Naive B cell (primary cell): ENCODE results near the gene IGFN1. TPM values are rescaled to one million over a fixed set of nuclear protein-coding genes. Genes with fewer than 3 reads are reported as not detected.
"Not testable (repeated sequence)": the region's sequence is repeated elsewhere in the genome, so short reads cannot be mapped to it uniquely, and the experiment has no call there.

Experiments
- ATAC-seq, 2 donors: fragments of 150-1000 bp; cut with Tn5 transposase; 2 replicates each; pipeline ENCODE4 v1.10.0; 2021; ENCODE audit warnings: low read depth in 2 of 2, mild to moderate bottlenecking in 2 of 2, moderate library complexity in 2 of 2
- DNase-seq: peaks from one replicate; pipeline ENCODE4 v3.0.0; 2022
- H3K27ac Mint-ChIP-seq, 6 donors: one replicate each; pipeline ENCODE4 v1.8.0; 2020 to 2022; ENCODE audit warnings: mild to moderate bottlenecking in 6 of 6, mixed read lengths in 6 of 6, moderate library complexity in 5 of 6, inconsistent platforms in 2 of 6
- H3K27me3 Mint-ChIP-seq, 3 donors: one replicate each; pipeline ENCODE4 v1.8.0; 2021 to 2022; ENCODE audit warnings: mixed read lengths in 3 of 3, mild to moderate bottlenecking in 1 of 3
- H3K36me3 Mint-ChIP-seq, 2 donors: one replicate each; pipeline ENCODE4 v1.8.0; 2020 to 2022; ENCODE audit warnings: mixed read lengths in 2 of 2, inconsistent platforms in 1 of 2, mild to moderate bottlenecking in 1 of 2
- H3K4me1 Mint-ChIP-seq, 3 donors: one replicate each; pipeline ENCODE4 v1.8.0; 2020 to 2022; ENCODE audit warnings: mixed read lengths in 3 of 3, inconsistent platforms in 1 of 3, mild to moderate bottlenecking in 1 of 3, moderate library complexity in 1 of 3
- H3K4me3 Mint-ChIP-seq, 8 donors: one replicate each; pipeline ENCODE4 v1.8.0; 2020 to 2022; ENCODE audit warnings: mild to moderate bottlenecking in 8 of 8, mixed read lengths in 8 of 8, moderate library complexity in 8 of 8, inconsistent platforms in 2 of 8
- H3K9me3 Mint-ChIP-seq, 7 donors: one replicate each; pipeline ENCODE4 v1.8.0; 2020 to 2022; ENCODE audit warnings: mixed read lengths in 7 of 7, mild to moderate bottlenecking in 5 of 7, inconsistent platforms in 2 of 7, moderate library complexity in 1 of 7
- polyA plus RNA-seq, 6 donors: library from polyadenylated mRNA; unstranded; fragments of 300-500 nt; fragmentation: Illumina TruSeq; gene quantifications; one replicate each; pipeline ENCODE4 v1.2.3, GENCODE V29; 2021; ENCODE audit warnings: low read depth in 6 of 6

Gene IGFN1
- polyA plus RNA-seq, 6 donors from 2014 or later: not detected

DNA sequence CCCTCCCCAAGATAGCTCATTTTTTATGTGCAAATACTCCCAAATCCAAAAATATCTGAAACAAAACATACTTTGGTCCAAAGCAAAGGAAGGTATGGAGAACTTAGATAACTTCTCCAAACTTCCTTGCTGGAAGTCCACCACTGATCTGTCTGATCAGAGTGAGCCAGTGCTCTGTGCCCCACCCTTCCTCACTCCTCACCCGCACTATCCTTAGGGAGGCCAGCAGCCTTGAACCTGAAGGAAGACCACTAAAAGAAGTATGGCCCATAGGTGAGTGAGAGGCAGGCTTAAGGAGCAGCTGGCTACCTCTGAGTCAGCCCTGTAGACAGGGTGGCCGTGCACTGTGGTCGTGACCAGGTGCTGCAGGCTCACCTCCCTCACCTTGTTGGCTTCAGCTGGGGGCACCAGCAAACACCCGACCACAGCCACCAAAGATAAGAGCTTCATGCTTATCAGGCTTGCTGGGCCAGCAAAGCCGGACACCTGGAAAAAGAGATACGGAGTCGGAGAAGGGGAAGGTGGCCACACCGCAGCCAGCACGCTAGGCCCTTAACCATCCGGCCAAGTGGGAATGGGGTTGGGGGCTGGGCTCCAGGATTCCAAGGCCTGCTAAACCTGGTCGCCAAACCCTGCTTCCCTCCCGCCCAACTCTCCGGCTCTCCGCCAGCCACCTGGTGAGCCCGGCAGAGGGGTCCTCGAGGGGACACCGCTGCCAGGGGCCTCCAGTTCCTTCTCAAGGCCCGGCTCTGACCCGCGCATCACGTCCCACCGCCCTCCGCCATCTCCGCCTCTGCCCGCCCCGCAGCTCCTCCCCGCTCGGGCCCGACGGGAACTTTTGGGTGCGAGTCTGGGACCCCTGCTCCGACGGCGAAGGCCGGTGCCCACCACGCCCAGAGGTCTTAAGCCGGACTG, 36.9 kb upstream of the IGFN1 start:
- ATAC-seq (peak; percentile 72 to 78), DNase-seq (no peak)

DNA sequence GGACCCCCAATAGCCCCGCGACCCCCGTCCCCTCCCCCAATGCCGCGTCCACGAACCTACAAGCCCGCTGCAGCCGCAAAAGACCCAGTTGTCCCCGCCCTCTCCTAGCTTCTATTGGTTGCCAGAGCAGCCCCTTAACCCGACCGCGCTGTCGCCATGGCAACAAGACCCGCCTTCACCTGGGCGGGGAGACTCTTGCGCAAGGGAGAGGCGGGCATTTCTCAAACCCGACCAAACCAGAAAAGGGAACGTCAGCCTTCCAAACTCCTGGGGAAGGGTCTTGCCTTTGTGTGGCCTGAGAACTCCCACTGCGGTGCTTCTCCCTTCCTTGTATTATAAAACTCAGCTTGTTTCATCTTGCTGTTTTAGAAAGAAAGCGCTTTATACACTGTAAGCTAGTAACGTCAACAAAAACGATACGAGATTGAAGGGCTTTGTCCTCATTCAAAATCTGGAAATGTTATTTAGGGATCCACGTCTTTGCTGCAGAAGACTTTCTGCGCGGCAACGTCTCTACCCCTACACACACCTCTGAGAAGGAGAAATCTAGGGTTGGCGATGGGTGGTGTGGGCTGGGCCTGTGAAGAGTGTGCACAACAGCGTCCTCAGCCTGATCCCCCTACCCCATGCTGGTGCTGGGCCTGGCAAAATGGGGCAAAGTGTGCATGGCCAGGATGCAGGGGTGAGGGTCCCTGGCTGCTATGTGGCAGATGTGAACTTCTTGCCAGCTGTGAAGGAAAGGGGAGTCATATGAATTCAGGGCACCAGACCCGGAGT, 36.0 kb upstream of the IGFN1 start, which contains the start of gene TMEM9:
TMEM9 (minus strand) TSS at position 86 of the 777 bp plus-strand sequence. CDS start 551 bp downstream, outside the sequence.
- Mint-ChIP-seq H3K9me3 (no peaks in the 10 kb centered on the region), H3K4me3 (peak within 1 kb of the TSS; percentile 85 to 97 (median 92)), H3K27ac (peak within 1 kb of the TSS; percentile 69 to 97 (median 85)), H3K4me1 (peaks cover 14 to 22% (median 16%) of the 10 kb centered on the region in 3 donors), H3K27me3 (peaks cover 23 to 29% (median 23%) of the 10 kb centered on the region in 3 donors), H3K36me3 (peaks cover 9 to 10% of the 10 kb centered on the region in 2 donors)
- ATAC-seq: peak; percentile 97 to 98
- peak; percentile 95 for DNase-seq

More for the DNA sequence above, 36.9 kb upstream of the IGFN1 start:
- Mint-ChIP-seq H3K36me3 (peaks cover 9 to 14% of the 10 kb centered on the region in 2 donors), H3K9me3 (no peaks in the 10 kb centered on the region), H3K27ac (peak overlapping the region; percentile 69 to 97 (median 85)), H3K4me1 (peaks cover 14 to 22% (median 16%) of the 10 kb centered on the region in 3 donors), H3K27me3 (peaks cover 18 to 23% (median 19%) of the 10 kb centered on the region in 3 donors), H3K4me3 (peak overlapping the region; percentile 85 to 97 (median 92))

DNA sequence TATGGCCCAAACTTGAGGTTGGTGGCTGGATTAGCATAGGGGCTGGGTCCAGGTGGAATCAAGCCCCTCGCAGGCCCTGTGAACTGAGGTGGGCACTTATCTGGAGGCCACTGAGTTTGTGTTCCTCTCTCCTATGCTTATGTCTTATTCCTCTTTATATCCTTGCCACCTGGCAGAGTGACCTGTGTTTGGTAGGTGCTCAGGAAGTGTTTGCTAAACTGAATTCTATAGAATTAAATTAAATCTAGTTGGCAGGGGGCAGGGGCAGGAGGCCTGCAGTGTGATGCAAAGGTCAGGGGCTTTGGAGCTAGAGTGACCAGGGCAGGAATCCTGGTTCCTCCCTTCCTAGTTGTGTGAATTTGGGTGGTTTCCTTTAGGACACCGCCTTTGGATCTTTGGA, 35.3 kb upstream of the IGFN1 start:
- Mint-ChIP-seq H3K36me3 (peaks cover 9 to 10% of the 10 kb centered on the region in 2 donors), H3K4me1 (peaks cover 14 to 22% (median 16%) of the 10 kb centered on the region in 3 donors), H3K9me3 (no peaks in the 10 kb centered on the region), H3K4me3 (peak overlapping the region in 3 of 8 donors; percentile 13 to 85 (median 59)), H3K27me3 (peaks cover 23 to 29% (median 28%) of the 10 kb centered on the region in 3 donors), H3K27ac (peak overlapping the region in 2 of 6 donors; percentile 13 to 41)
- no peak for DNase-seq
- no peak for ATAC-seq

DNA sequence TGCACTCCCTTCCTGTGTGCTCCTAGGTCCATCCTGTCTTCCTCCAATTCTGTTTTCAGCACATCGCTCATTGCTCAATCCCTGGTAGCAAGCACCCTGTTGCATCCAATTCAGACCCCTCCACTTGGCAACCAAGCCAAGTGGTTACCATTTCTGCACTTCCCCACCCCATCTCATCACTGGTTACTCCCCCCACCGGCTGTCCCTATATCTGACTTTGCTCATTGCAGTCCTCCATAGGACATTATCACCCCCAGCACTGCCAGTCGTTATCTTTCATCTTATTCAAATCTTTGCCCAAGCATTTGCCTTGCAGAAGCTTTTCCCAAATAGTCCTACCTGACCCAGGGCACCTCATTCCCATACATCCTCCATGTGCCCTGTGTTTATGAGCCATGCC, 34.3 kb upstream of the IGFN1 start:
- Mint-ChIP-seq H3K4me1 (peaks cover 14 to 18% (median 16%) of the 10 kb centered on the region in 3 donors), H3K27me3 (peaks cover 23 to 32% (median 29%) of the 10 kb centered on the region in 3 donors)

DNA sequence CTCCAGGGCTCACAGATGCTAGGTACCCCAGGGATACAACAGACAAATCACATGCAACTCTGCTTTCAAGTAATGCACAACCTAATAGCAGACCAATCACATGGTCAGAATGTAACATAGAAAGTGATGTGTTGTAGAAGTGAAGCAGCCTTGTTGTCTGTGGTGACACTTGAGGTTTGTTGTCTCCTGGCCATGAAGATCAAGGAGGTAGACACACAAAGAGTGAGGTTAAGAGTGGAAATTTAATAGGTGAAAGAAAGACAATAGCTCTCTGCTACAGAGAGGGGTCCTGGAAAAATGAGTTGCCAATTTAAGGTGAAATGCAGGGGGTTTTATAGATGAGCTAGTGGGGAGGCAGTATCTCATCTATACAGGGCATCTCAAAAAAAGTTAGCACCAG, 33.8 kb upstream of the IGFN1 start:
- peaks cover 23 to 32% (median 29%) of the 10 kb centered on the region in 3 donors for H3K27me3 Mint-ChIP-seq
- H3K4me3 Mint-ChIP-seq: peak overlapping the region in 1 of 8 donors; percentile 60
- H3K4me1 Mint-ChIP-seq: peaks cover 14 to 16% (median 14%) of the 10 kb centered on the region in 3 donors
- H3K9me3 Mint-ChIP-seq: no peaks in the 10 kb centered on the region
- H3K27ac Mint-ChIP-seq: no peak overlapping the region
- DNase-seq (no peak), ATAC-seq (no peak)
- H3K36me3 Mint-ChIP-seq: no peaks in the 10 kb centered on the region

More for the DNA sequence above, 34.3 kb upstream of the IGFN1 start:
- no peaks in the 10 kb centered on the region for H3K9me3 Mint-ChIP-seq
- ATAC-seq (no peak), DNase-seq (no peak)
- H3K4me3 Mint-ChIP-seq: peak overlapping the region in 1 of 8 donors; percentile 60
- H3K27ac Mint-ChIP-seq: no peak overlapping the region
- H3K36me3 Mint-ChIP-seq: peaks cover 2 to 3% of the 10 kb centered on the region in 2 donors

- peaks cover 12 to 14% (median 13%) of the 10 kb centered on the region in 3 donors for H3K4me1 Mint-ChIP-seq
- no peak for DNase-seq
- no peak overlapping the region for H3K4me3 Mint-ChIP-seq
- H3K27ac Mint-ChIP-seq: no peak overlapping the region
- no peaks in the 10 kb centered on the region for H3K36me3 Mint-ChIP-seq
- peaks cover 29 to 32% (median 30%) of the 10 kb centered on the region in 3 donors for H3K27me3 Mint-ChIP-seq
- no peak for ATAC-seq
- no peaks in the 10 kb centered on the region for H3K9me3 Mint-ChIP-seq
Observed at GRCh38 chr1:201157949-201158348, 32.7 kb upstream of the IGFN1 start.

GRCh38 chr1:201163036-201163435, 27.6 kb upstream of the IGFN1 start:
- H3K9me3 Mint-ChIP-seq, H3K36me3 Mint-ChIP-seq, H3K4me3 Mint-ChIP-seq, DNase-seq, H3K27ac Mint-ChIP-seq, H3K4me1 Mint-ChIP-seq, ATAC-seq: not testable (repeated sequence)
- peaks cover 15 to 31% (median 21%) of the 10 kb centered on the region in 3 donors for H3K27me3 Mint-ChIP-seq

DNA sequence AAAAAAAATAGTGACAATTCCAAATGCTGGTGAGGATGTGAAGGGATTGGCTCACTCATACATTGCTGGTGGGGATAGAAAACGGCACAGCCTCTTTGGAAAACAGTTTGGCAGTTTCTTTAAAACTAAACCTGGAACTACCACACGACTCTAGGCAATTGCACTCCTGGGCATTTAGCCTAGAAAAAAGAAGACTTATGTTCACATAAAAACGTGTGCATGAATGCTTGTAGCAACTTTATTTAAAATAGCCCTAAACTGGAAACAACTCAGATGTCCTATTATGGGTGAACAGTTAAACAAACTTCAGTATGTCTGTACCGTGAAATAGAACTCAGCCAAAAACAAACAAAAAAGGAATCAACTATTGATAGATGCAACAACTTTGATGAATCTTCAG, 26.9 kb upstream of the IGFN1 start:
- Mint-ChIP-seq H3K36me3 (no peaks in the 10 kb centered on the region), H3K4me3 (no peak overlapping the region), H3K27me3 (peaks cover 14 to 24% (median 14%) of the 10 kb centered on the region in 3 donors), H3K9me3 (no peaks in the 10 kb centered on the region), H3K4me1 (no peaks in the 10 kb centered on the region), H3K27ac (no peak overlapping the region)
- DNase-seq: no peak
- ATAC-seq: no peak

DNA sequence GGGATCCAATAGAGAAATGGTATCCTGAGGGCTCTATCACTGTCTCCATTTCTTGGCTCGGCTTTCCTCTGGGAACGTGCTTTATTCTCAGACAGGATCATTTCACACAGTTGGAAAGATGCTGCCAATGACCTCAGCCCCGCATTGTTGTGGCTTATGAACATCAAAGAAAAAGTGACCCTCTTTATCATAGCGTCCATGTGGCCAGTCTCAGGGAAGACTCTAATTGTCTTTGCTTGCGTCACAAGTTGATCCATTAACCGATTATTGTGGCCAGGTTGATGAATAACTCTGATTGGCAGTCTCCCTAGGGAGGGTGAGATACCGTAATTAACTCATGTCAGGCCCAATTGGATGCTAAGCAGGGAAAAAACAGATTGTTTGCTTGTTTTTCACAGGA, 26.0 kb upstream of the IGFN1 start:
- DNase-seq (no peak), ATAC-seq (no peak)
- no peaks in the 10 kb centered on the region for H3K4me1 Mint-ChIP-seq
- peaks cover 8 to 20% (median 9%) of the 10 kb centered on the region in 3 donors for H3K27me3 Mint-ChIP-seq
- no peaks in the 10 kb centered on the region for H3K9me3 Mint-ChIP-seq
- H3K27ac Mint-ChIP-seq: no peak overlapping the region
- H3K4me3 Mint-ChIP-seq: no peak overlapping the region
- H3K36me3 Mint-ChIP-seq: no peaks in the 10 kb centered on the region

DNA sequence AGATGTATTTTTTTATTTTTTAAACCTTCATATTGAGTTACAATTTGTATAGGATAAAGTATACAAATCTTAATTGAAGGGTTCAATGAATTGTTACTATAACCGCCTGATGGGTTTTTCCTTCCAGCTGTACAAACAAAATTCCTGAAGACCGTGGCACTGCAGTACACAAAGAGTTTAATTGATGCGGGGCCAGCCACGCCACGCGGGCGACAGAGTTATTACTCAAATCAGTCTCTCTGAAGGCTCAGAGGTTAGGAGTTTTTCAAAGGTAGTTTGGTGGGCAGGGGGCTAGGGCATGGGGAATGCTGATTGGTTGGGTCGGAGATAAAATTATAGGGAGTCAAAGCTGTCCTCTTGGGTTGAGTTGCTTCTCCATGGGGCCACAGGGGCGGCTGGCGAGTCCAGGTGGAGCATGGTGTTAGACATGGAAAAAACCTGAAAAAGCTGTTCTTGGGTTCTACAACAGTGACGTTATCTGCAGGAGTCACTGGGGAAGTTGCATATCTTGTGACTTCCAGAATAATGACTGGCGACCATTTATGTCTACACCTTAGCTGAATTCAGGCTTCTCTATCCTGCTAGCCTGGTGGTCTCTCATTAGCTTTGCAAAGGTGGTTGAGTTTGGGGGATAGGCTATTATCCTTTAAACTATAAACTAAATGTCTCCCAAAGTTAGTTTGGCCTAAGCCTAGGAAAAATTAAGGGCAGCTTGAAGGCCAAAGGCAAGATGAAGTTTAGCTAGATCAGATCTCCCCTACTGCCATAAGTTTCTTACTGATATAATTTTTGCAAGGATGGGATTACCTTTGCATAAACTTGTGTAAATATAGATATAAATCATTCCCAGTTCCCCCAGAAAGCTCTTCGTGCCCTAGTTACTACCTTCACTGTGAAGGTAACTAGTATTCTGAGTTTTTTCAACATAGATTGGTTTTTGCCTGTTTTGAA, 23.3 kb upstream of the IGFN1 start:
- H3K4me1 Mint-ChIP-seq: peaks cover 8 to 16% (median 12%) of the 10 kb centered on the region in 3 donors
- ATAC-seq: no peak
- no peak overlapping the region for H3K27ac Mint-ChIP-seq

DNA sequence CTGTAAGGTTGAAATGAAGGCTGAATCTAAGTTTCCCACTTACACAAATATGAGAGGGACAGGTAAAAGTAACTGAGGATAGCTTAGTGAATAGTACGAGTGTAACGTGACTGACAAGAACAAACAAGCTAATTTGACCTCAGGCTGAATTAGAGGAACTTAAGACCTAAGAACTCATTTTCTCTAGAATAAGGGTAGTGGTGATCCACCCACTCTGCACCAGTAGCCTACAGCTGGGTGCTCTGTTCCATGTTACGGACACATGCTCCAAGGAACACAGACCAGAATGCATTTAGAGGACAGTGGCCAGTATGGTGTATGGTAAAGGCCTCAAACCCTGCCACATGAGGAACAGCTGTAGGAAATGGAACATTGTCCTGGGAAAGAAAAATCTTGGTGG, 21.4 kb upstream of the IGFN1 start:
- Mint-ChIP-seq H3K36me3 (no peaks in the 10 kb centered on the region), H3K9me3 (peaks cover 0 to 1% (median 0%) of the 10 kb centered on the region in 7 donors), H3K27ac (no peak overlapping the region), H3K4me1 (peaks cover 8 to 16% (median 12%) of the 10 kb centered on the region in 3 donors), H3K4me3 (peak overlapping the region in 3 of 8 donors; percentile 1 to 40 (median 19)), H3K27me3 (peaks cover 15 to 31% (median 27%) of the 10 kb centered on the region in 3 donors)
- no peak for ATAC-seq
- DNase-seq: no peak

More for the DNA sequence above, 23.3 kb upstream of the IGFN1 start:
- Mint-ChIP-seq H3K27me3 (peaks cover 7 to 26% (median 16%) of the 10 kb centered on the region in 3 donors), H3K9me3 (no peaks in the 10 kb centered on the region), H3K36me3 (no peaks in the 10 kb centered on the region), H3K4me3 (no peak overlapping the region)
- DNase-seq: no peak

DNA sequence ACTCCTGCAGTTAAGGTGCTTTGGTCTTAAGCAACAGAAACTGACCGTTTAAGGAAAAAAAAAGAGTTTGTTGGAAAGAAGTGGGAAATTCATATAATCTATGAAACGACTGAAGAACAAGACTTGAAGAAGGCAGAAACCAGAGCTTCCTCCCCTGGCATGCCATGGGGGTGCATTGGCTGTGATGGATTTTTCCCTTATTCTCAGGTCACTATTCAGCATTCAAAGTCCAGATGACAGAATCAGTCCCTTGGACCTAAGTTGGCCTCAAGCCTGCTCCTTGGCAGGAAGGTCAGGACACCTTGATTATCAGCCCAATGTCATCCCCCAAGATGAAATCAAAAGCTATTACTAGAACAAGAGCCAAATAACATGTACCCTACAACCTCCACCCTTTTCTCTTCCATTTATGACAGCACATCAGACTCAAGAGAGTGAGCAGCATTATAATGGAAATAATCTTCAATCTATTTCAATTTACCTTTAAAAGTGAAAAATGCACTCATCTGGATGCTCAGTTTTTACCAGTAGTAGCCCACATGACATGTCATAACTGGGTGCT, 20.6 kb upstream of the IGFN1 start:
- Mint-ChIP-seq H3K27ac (peak overlapping the region in 1 of 6 donors; percentile 47), H3K4me1 (peaks cover 8 to 16% (median 12%) of the 10 kb centered on the region in 3 donors), H3K27me3 (peaks cover 15 to 36% (median 33%) of the 10 kb centered on the region in 3 donors), H3K9me3 (peaks cover 0 to 1% (median 0%) of the 10 kb centered on the region in 7 donors), H3K36me3 (no peaks in the 10 kb centered on the region), H3K4me3 (peak overlapping the region; percentile 85 to 95 (median 90))
- ATAC-seq (no peak), DNase-seq (no peak)
